H1 (cell line): ENCODE data around the gene HNF4A. TPM values are rescaled to one million over a fixed set of nuclear protein-coding genes. Genes with fewer than 3 reads are reported as not detected.

ENCODE experiments used
- CTCF ChIA-PET: fragments of 300-600 bp; sonication (Branson Sonifier 250); formaldehyde crosslinking; loops from one replicate; lab custom pipeline; 2021; ENCODE audit not compliant: partially characterized antibody; lab: Charles Lee
- POLR2A ChIA-PET: fragments of 300-600 bp; sonication (Branson Sonifier 250); formaldehyde crosslinking; loops from one replicate; lab custom pipeline; 2021; ENCODE audit warnings: inconsistent platforms; ENCODE audit not compliant: partially characterized antibody; lab: Charles Lee
- DNase-seq, 2 experiments: peaks; one replicate each; pipeline versions ENCODE4 v3.0.0 to v3.0.0-alpha.2; 2010 to 2022; ENCODE audit warnings: low spot score in 2 of 2, low read depth in 1 of 2, mixed read lengths in 1 of 2
- FAIRE-seq: peaks from 2 replicates; lab custom pipeline; 2011; peaks lifted over from hg19 to GRCh38; lab: Jason Lieb, UNC
- H2AFZ ChIP-seq: 2 replicates; pipeline ENCODE4 v1.8.1; 2012; ENCODE audit warnings: low read length, inconsistent platforms
- H2AK5ac ChIP-seq: 2 replicates; pipeline ENCODE4 v1.6.1; 2013; ENCODE audit warnings: low read depth, low read length
- H2BK120ac ChIP-seq: replicated peaks from 2 replicates; pipeline ENCODE3; 2013; ENCODE audit warnings: low read depth, low read length, inconsistent platforms
- H2BK12ac ChIP-seq: 2 replicates; pipeline ENCODE4 v1.6.1; 2013; ENCODE audit warnings: low read depth, low read length
- H2BK15ac ChIP-seq: 2 replicates; pipeline ENCODE4 v1.6.1; 2013; ENCODE audit warnings: low read length
- H2BK20ac ChIP-seq: 2 replicates; pipeline ENCODE4 v1.6.1; 2013; ENCODE audit warnings: low read length
- H2BK5ac ChIP-seq: 2 replicates; pipeline ENCODE4 v1.6.1; 2013; ENCODE audit warnings: low read depth, low read length
- H3K14ac ChIP-seq: 2 replicates; pipeline ENCODE4 v1.6.1; 2013; ENCODE audit warnings: inconsistent platforms; ENCODE audit not compliant: insufficient read length
- H3K18ac ChIP-seq: 2 replicates; pipeline ENCODE4 v1.6.1; 2013; ENCODE audit warnings: low read length; ENCODE audit errors: extremely low read depth
- H3K23ac ChIP-seq: 2 replicates; pipeline ENCODE4 v1.6.1; 2013; ENCODE audit warnings: inconsistent platforms; ENCODE audit not compliant: insufficient read length
- H3K23me2 ChIP-seq: 2 replicates; pipeline ENCODE4 v1.6.1; 2013; ENCODE audit warnings: low read depth, low read length
- H3K27ac ChIP-seq: 2 replicates; pipeline ENCODE4 v1.6.1; 2011; ENCODE audit warnings: low read depth, low read length, inconsistent platforms
- H3K27me3 ChIP-seq, 4 experiments: replicated peaks in 1 of 4; 1 replicate in 1 of 4; 2 replicates in 3 of 4; pipeline versions ENCODE4 v1.6.1 to v1.8.1; 2011 to 2013; ENCODE audit warnings: low read length in 3 of 4, mild to moderate bottlenecking in 3 of 4, inconsistent platforms in 2 of 4, mixed read lengths in 2 of 4, moderate library complexity in 1 of 4; ENCODE audit not compliant: control insufficient read depth in 3 of 4, insufficient read depth in 3 of 4; ENCODE audit errors: extremely low read depth in 1 of 4
- H3K36me3 ChIP-seq, 4 experiments: 2 replicates each; pipeline versions ENCODE4 v1.6.1 to v1.8.1; 2011 to 2013; ENCODE audit warnings: mild to moderate bottlenecking in 4 of 4, low read length in 3 of 4, moderate library complexity in 2 of 4, control low read depth in 1 of 4, inconsistent platforms in 1 of 4; ENCODE audit not compliant: insufficient read depth in 4 of 4, control insufficient read depth in 2 of 4
- H3K4ac ChIP-seq: replicated peaks from 2 replicates; pipeline ENCODE3; 2013; ENCODE audit warnings: low read length, low read depth, mixed read lengths, inconsistent platforms; ENCODE audit not compliant: insufficient read length
- H3K4me1 ChIP-seq, 4 experiments: replicated peaks in 1 of 4; 1 replicate in 1 of 4; 2 replicates in 3 of 4; pipeline versions ENCODE4 v1.6.1 to v1.8.1; 2011 to 2013; ENCODE audit warnings: low read length in 3 of 4, inconsistent platforms in 2 of 4, mixed read lengths in 1 of 4; ENCODE audit not compliant: insufficient read depth in 4 of 4, control insufficient read depth in 3 of 4
- H3K4me2 ChIP-seq, 2 experiments: 2 replicates each; pipeline versions ENCODE4 v1.6.1 to v1.8.1; 2011 to 2013; ENCODE audit warnings: low read depth in 2 of 2, low read length in 2 of 2, control low read depth in 1 of 2, inconsistent platforms in 1 of 2, mild to moderate bottlenecking in 1 of 2; ENCODE audit not compliant: insufficient read depth in 1 of 2
- H3K4me3 ChIP-seq, 4 experiments: fragments of 200-600, 300-600 bp in 1 of 4; sonication (generic), shearing (Covaris generic), sonication (Bioruptor Twin) in 1 of 4; 2 replicates each; pipeline versions ENCODE4 v1.5.1 to v1.8.1; 2011 to 2016; ENCODE audit warnings: low read length in 4 of 4, low read depth in 3 of 4, control low read depth in 2 of 4, inconsistent platforms in 2 of 4, mild to moderate bottlenecking in 2 of 4, mixed read lengths in 1 of 4, moderate library complexity in 1 of 4; ENCODE audit not compliant: insufficient read depth in 2 of 4; ENCODE audit errors: extremely low read depth in 1 of 4
- H3K56ac ChIP-seq: replicated peaks from 2 replicates; pipeline ENCODE3; 2013; ENCODE audit warnings: low read depth, mild to moderate bottlenecking, mixed read lengths, low read length, inconsistent platforms; ENCODE audit not compliant: insufficient read length
- H3K79me1 ChIP-seq: 2 replicates; pipeline ENCODE4 v1.6.1; 2013; ENCODE audit warnings: low read depth, low read length, control low read depth
- H3K79me2 ChIP-seq, 2 experiments: 2 replicates each; pipeline versions ENCODE4 v1.6.1 to v1.8.1; 2012 to 2013; ENCODE audit warnings: low read length in 2 of 2, mild to moderate bottlenecking in 2 of 2, inconsistent platforms in 1 of 2; ENCODE audit not compliant: insufficient read depth in 2 of 2, control insufficient read depth in 1 of 2
- H3K9ac ChIP-seq, 4 experiments: replicated peaks in 1 of 4; 1 replicate in 1 of 4; 2 replicates in 3 of 4; pipeline versions ENCODE4 v1.6.1 to v1.8.1; 2011 to 2013; ENCODE audit warnings: low read depth in 3 of 4, low read length in 3 of 4, control low read depth in 2 of 4, mild to moderate bottlenecking in 2 of 4, moderate library complexity in 2 of 4, inconsistent platforms in 1 of 4; ENCODE audit errors: extremely low read depth in 1 of 4
- H3K9me3 ChIP-seq, 2 experiments: 2 replicates each; pipeline versions ENCODE4 v1.6.1 to v1.8.1; 2012 to 2013; ENCODE audit warnings: mild to moderate bottlenecking in 2 of 2, moderate library complexity in 2 of 2, control low read depth in 1 of 2, inconsistent platforms in 1 of 2, low read depth in 1 of 2, low read length in 1 of 2, mixed read lengths in 1 of 2; ENCODE audit not compliant: insufficient read depth in 2 of 2
- H4K20me1 ChIP-seq, 2 experiments: replicated peaks in 1 of 2; 2 replicates each; pipeline versions ENCODE3 to v1.8.1; 2011 to 2013; ENCODE audit warnings: inconsistent platforms in 2 of 2, low read length in 2 of 2, mild to moderate bottlenecking in 1 of 2; ENCODE audit not compliant: insufficient read depth in 2 of 2, control insufficient read depth in 1 of 2
- H4K5ac ChIP-seq: 2 replicates; pipeline ENCODE4 v1.6.1; 2013; ENCODE audit warnings: low read length, low read depth, mixed read lengths, inconsistent platforms; ENCODE audit not compliant: insufficient read length
- H4K8ac ChIP-seq: 2 replicates; pipeline ENCODE4 v1.8.0; 2013; ENCODE audit warnings: mild to moderate bottlenecking, moderate library complexity, low read length, inconsistent platforms; ENCODE audit not compliant: insufficient read depth; ENCODE audit errors: extremely low read depth
- H4K91ac ChIP-seq: replicated peaks from 2 replicates; pipeline ENCODE3; 2013; ENCODE audit warnings: low read length, mixed read lengths, inconsistent platforms; ENCODE audit not compliant: insufficient read length
- CHD2 ChIP-seq: IDR thresholded peaks from 2 replicates; pipeline ENCODE4 v1.6.1; 2012; ENCODE audit warnings: low read length, improper control_type of control experiment
- EP300 ChIP-seq, 2 experiments: IDR thresholded peaks; 1 replicate in 1 of 2; 2 replicates in 1 of 2; pipeline ENCODE4 v1.6.1; 2011 to 2012; ENCODE audit warnings: low read depth in 2 of 2, low read length in 2 of 2, mild to moderate bottlenecking in 2 of 2, borderline replicate concordance in 1 of 2, inconsistent platforms in 1 of 2, moderate library complexity in 1 of 2
- EZH2 ChIP-seq: fragments of 200-600 bp; sonication (generic); IDR thresholded peaks from 2 replicates; pipeline ENCODE4 v1.7.1; 2012; ENCODE audit warnings: low read depth, mild to moderate bottlenecking, moderate library complexity, low read length, inconsistent platforms; ENCODE audit not compliant: severe bottlenecking
- KDM4A ChIP-seq: IDR thresholded peaks from one replicate; pipeline ENCODE4 v1.7.1; 2012; ENCODE audit warnings: low read depth, mild to moderate bottlenecking, moderate library complexity, low read length, inconsistent platforms; ENCODE audit not compliant: severe bottlenecking
- POLR2A ChIP-seq, 2 experiments: IDR thresholded peaks; 1 replicate in 1 of 2; 2 replicates in 1 of 2; pipeline ENCODE4 v1.6.1; 2011; ENCODE audit warnings: low read depth in 2 of 2, low read length in 2 of 2, mild to moderate bottlenecking in 2 of 2; ENCODE audit errors: control extremely low read depth in 1 of 2
- SAP30 ChIP-seq: fragments of 300-600 bp; sonication (generic); IDR thresholded peaks from 2 replicates; pipeline ENCODE4 v1.7.1; 2012; ENCODE audit warnings: low read length, moderate library complexity, mild to moderate bottlenecking, inconsistent platforms; ENCODE audit not compliant: insufficient read depth, insufficient replicate concordance
- ZNF274 ChIP-seq: IDR thresholded peaks from 2 replicates; pipeline ENCODE4 v1.7.0; 2012; ENCODE audit warnings: low read length, borderline replicate concordance; ENCODE audit errors: extremely low read depth
- WGBS, 2 experiments: shearing (Covaris generic) in 1 of 2; methylation state at CpG; one replicate each; pipeline versions ENCODE4 v1.1.6 to v1.1.7; 2013 to 2015; ENCODE audit warnings: low lambda C conversion rate in 2 of 2, mixed read lengths in 2 of 2, inconsistent platforms in 1 of 2, low coverage in 1 of 2, missing lambda C conversion rate in 1 of 2; ENCODE audit not compliant: insufficient replicate concordance in 2 of 2, insufficient coverage in 1 of 2, insufficient read length in 1 of 2; ENCODE audit errors: extremely low coverage in 1 of 2, missing lambda C conversion rate in 1 of 2; 5-methylcytosine and 5-hydroxymethylcytosine counted together
- polyA plus RNA-seq, 7 experiments: library from polyadenylated mRNA; depleted of rRNA in 3 of 7; stranded (reverse) in 5 of 7; unstranded in 2 of 7; fragments of >200 nt in 5 of 7; fragments of 200-250 nt in 2 of 7; gene quantifications; 1 replicate in 5 of 7; 2 replicates in 1 of 7; 4 replicates in 1 of 7; pipeline versions ENCODE4 v1.2.1 to v1.2.3, GENCODE V29; 2011 to 2013; ENCODE audit warnings: missing spikeins in 2 of 7, mixed read lengths in 2 of 7
- total RNA-seq: library from RNA; stranded (reverse); fragmentation: NEBNext Ultra II Directional; extraction: Animal tissue kit (Norgen Biotek cat#: 25700); gene quantifications from 2 replicates; pipeline ENCODE4 v1.2.1, GENCODE V29; 2021

Gene HNF4A
- total and polyA plus RNA-seq, 2 of the 8 experiments (the other 6 are each of a cell fraction or from before 2014, with no cell fraction given): 0.03 TPM; not detected in 1

DNA sequence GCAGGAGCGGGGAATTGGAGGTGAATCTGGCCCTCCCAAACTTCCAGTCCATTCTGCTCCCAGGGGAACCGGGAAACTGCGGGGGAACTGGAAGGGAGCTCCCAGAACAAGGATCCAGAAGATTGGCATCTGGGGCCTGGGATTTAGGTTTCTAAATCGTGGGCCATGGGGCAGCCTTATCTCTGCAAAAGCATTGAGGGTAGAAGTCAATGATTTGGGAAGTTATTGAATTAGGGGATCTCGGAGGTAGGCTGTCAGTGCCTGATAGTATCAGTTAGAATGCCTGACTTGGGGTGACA lies 45.1 kb downstream of the HNF4A start:
- H4K8ac ChIP-seq: no peak overlapping the region
- DNase-seq (no peak), FAIRE-seq (no peak)
- H2BK15ac ChIP-seq: no peak overlapping the region
- H4K20me1 ChIP-seq: peaks cover 0 to 6% of the 10 kb centered on the region in 2 experiments
- H2BK20ac ChIP-seq: no peak overlapping the region
- H3K9ac ChIP-seq: no peak overlapping the region
- H3K4me1 ChIP-seq: no peaks in the 10 kb centered on the region; a peak in 1 of 7 replicates
- H2BK5ac ChIP-seq: no peak overlapping the region
- no peaks in the 10 kb centered on the region for H3K36me3 ChIP-seq
- H3K79me2 ChIP-seq: no peaks in the 10 kb centered on the region
- peaks cover 11% of the 10 kb centered on the region; the same call in 1 of the 2 replicates for H3K23me2 ChIP-seq
- no peak overlapping the region for H4K5ac ChIP-seq
- ChIA-PET CTCF (interaction anchor here (0.6 kb wide), 1 partner anchor 281 kb away, joined by 3 read pairs; no protein-coding TSS in a partner anchor), POLR2A (no interaction called here)
- H3K4me2 ChIP-seq: no peak overlapping the region
- no peak overlapping the region for H3K18ac ChIP-seq
- H2BK12ac ChIP-seq: no peak overlapping the region
- H4K91ac ChIP-seq: no peak overlapping the region
- H3K27ac ChIP-seq: no peak overlapping the region
- no peaks in the 10 kb centered on the region for H3K27me3 ChIP-seq
- no peak overlapping the region for H2AFZ ChIP-seq
- H3K9me3 ChIP-seq: no peaks in the 10 kb centered on the region
- H3K4ac ChIP-seq: no peak overlapping the region
- no peak overlapping the region for H2BK120ac ChIP-seq
- H3K14ac ChIP-seq: no peak overlapping the region
- no peak overlapping the region for H3K4me3 ChIP-seq
- no peak overlapping the region for H2AK5ac ChIP-seq
- H3K56ac ChIP-seq: no peak overlapping the region
- H3K79me1 ChIP-seq: no peaks in the 10 kb centered on the region
- TF ChIP-seq EZH2 (no peak), EP300 (IDR thresholded peaks at IDR 0.05; ENCODE audit: borderline replicate concordance in 1 of 2, low read depth in 2 of 2, low read length in 2 of 2) (no peak), CHD2 (no peak), POLR2A (IDR thresholded peaks at IDR 0.05; ENCODE audit: control extremely low read depth in 1 of 2, low read depth in 2 of 2, low read length in 2 of 2) (no peak), ZNF274 (no peak), SAP30 (no peak), KDM4A (no peak)
- 100% methylated on average over 5 of the region's 5 CpGs; no CpG with 5 or more reads in 1 of the 2 experiments for WGBS, 2 experiments
- no peak overlapping the region for H3K23ac ChIP-seq
